K562 (cell line): ENCODE data around the gene MSX1. TPM values are rescaled to one million over a fixed set of nuclear protein-coding genes. Genes with fewer than 3 reads are reported as not detected.

Experiments
- ATAC-seq: fragments of 200-7000 bp; cut with Tn5 transposase; 3 replicates; pipeline ENCODE4 v1.9.1; 2020; ENCODE audit warnings: moderate library complexity
- BruUV-seq: library from RNA; stranded (reverse); fragments of 400-500 nt; replicated peaks from 2 replicates; lab custom pipeline; 2021; lab: Mats Ljungman, UMichigan
- CTCF ChIA-PET: fragments of 300-600 bp; formaldehyde crosslinking; extraction: SDS; loops from one replicate; lab custom pipeline; 2021; ENCODE audit warnings: low intra/inter-chr PET ratio; lab: Yijun Ruan, JAX
- POLR2A ChIA-PET: fragments of 300-600, 350-650 bp; sonication (Branson Sonifier 250); formaldehyde crosslinking; extraction: SDS; loops from one replicate; lab custom pipeline; 2021; ENCODE audit warnings: antibody characterized with exemption, inconsistent platforms; lab: Yijun Ruan, JAX
- DNase-seq, 4 experiments: peaks; one replicate each; pipeline versions ENCODE4 v3.0.0 to v3.0.0-alpha.2; 2011 to 2018; ENCODE audit warnings: low spot score in 3 of 4, mixed read lengths in 3 of 4; ENCODE audit errors: extremely low read depth in 1 of 4
- FAIRE-seq: peaks from 2 replicates; lab custom pipeline; 2011; peaks lifted over from hg19 to GRCh38; lab: Jason Lieb, UNC
- H2AFZ ChIP-seq: 2 replicates; pipeline ENCODE4 v1.6.0; 2011; ENCODE audit warnings: low read depth, low read length, control low read depth, inconsistent platforms
- H3K27ac ChIP-seq: fragments of 200-600 bp; 3 replicates; pipeline ENCODE4 v1.8.0; 2011; ENCODE audit warnings: low read depth, mild to moderate bottlenecking, control low read depth, inconsistent platforms, low read length, moderate library complexity, mixed read lengths; ENCODE audit errors: extremely low read depth
- H3K27me3 ChIP-seq, 2 experiments: fragments of 300-600 bp in 1 of 2; 2 replicates in 1 of 2; 3 replicates in 1 of 2; pipeline versions ENCODE4 v1.6.0 to v1.8.0; 2011; ENCODE audit warnings: inconsistent platforms in 2 of 2, low read length in 2 of 2, mild to moderate bottlenecking in 1 of 2, mixed read lengths in 1 of 2, moderate library complexity in 1 of 2; ENCODE audit not compliant: control insufficient read depth in 2 of 2, insufficient read depth in 2 of 2
- H3K36me3 ChIP-seq: fragments of 300-600 bp; 3 replicates; pipeline ENCODE4 v1.8.0; 2011; ENCODE audit warnings: mild to moderate bottlenecking, low read length, inconsistent platforms; ENCODE audit not compliant: control insufficient read depth, insufficient read depth
- H3K4me1 ChIP-seq, 2 experiments: fragments of 200-600 bp in 1 of 2; replicated peaks in 1 of 2; 2 replicates in 1 of 2; 3 replicates in 1 of 2; pipeline versions ENCODE4 v1.5.1 to v1.8.0; 2011; ENCODE audit warnings: inconsistent platforms in 2 of 2, low read length in 2 of 2, mild to moderate bottlenecking in 1 of 2, mixed read lengths in 1 of 2, moderate library complexity in 1 of 2; ENCODE audit not compliant: control insufficient read depth in 2 of 2, insufficient read depth in 2 of 2
- H3K4me2 ChIP-seq: 2 replicates; pipeline ENCODE4 v1.6.1; 2011; ENCODE audit warnings: low read length, control low read depth, inconsistent platforms, mixed read lengths; ENCODE audit not compliant: insufficient read depth
- H3K4me3 ChIP-seq: fragments of 200-600 bp; sonication (generic), shearing (Covaris generic); 2 replicates; pipeline ENCODE4 v1.5.1; 2016; ENCODE audit warnings: control low read depth, inconsistent platforms
- H3K79me2 ChIP-seq: fragments of 200-600 bp; 3 replicates; pipeline ENCODE4 v1.8.0; 2011; ENCODE audit warnings: low read length, inconsistent platforms; ENCODE audit not compliant: control insufficient read depth, insufficient read depth
- H3K9ac ChIP-seq, 2 experiments: 2 replicates each; pipeline versions ENCODE4 v1.6.0 to v1.6.1; 2011; ENCODE audit warnings: low read depth in 2 of 2, low read length in 2 of 2, control low read depth in 1 of 2, inconsistent platforms in 1 of 2, mild to moderate bottlenecking in 1 of 2, mixed read lengths in 1 of 2; ENCODE audit not compliant: insufficient read depth in 1 of 2
- H3K9me1 ChIP-seq: one replicate; pipeline ENCODE4 v1.6.0; 2011; ENCODE audit warnings: inconsistent platforms, mild to moderate bottlenecking, low read length, moderate library complexity; ENCODE audit not compliant: control insufficient read depth, insufficient read depth
- H3K9me3 ChIP-seq: replicated peaks from 2 replicates; pipeline ENCODE4 v1.5.1; 2011; ENCODE audit warnings: low read depth, low read length, inconsistent platforms; ENCODE audit not compliant: control insufficient read depth, insufficient read depth
- H4K20me1 ChIP-seq: replicated peaks from 2 replicates; pipeline ENCODE4 v1.6.1; 2011; ENCODE audit warnings: low read length, inconsistent platforms, mixed read lengths; ENCODE audit not compliant: control insufficient read depth, insufficient read depth
- ARID1B ChIP-seq: fragments of 450-650 bp; IDR thresholded peaks from 2 replicates; pipeline ENCODE4 v1.6.1; 2016; ENCODE audit warnings: antibody characterized with exemption, mild to moderate bottlenecking, inconsistent platforms
- ETV5 ChIP-seq: sonication (generic); formaldehyde crosslinking; IDR thresholded peaks from 2 replicates; pipeline ENCODE4 v1.4.0; 2020; ENCODE audit warnings: low read depth, mild to moderate bottlenecking, missing genetic modification reagents
- GABPB2 ChIP-seq: fragments of 250-450 bp; sonication (Bioruptor Pico); conservative IDR thresholded peaks from 2 replicates; pipeline ENCODE4 v1.5.1; 2021; ENCODE audit warnings: mild to moderate bottlenecking
- NR2F6 ChIP-seq: fragments of 450-650 bp; formaldehyde crosslinking; IDR thresholded peaks from 2 replicates; pipeline ENCODE4 v1.4.0; 2020; ENCODE audit warnings: mild to moderate bottlenecking
- RBFOX2 ChIP-seq: fragments of 200-400 bp; formaldehyde crosslinking; IDR thresholded peaks from 2 replicates; pipeline ENCODE4 v1.6.1; 2017; ENCODE audit warnings: low read depth, mild to moderate bottlenecking, low read length, moderate library complexity
- SRSF3 ChIP-seq: fragments of 200-400 bp; formaldehyde crosslinking; IDR thresholded peaks from 2 replicates; pipeline ENCODE4 v1.6.1; 2016; ENCODE audit warnings: mild to moderate bottlenecking, low read length, moderate library complexity; ENCODE audit not compliant: insufficient read depth
- ZBTB9 ChIP-seq: fragments of 450-650 bp; formaldehyde crosslinking; IDR thresholded peaks from 2 replicates; pipeline ENCODE4 v1.4.0; 2020; ENCODE audit warnings: mild to moderate bottlenecking, moderate library complexity
- ZNF134 ChIP-seq: fragments of 250-450 bp; sonication (Bioruptor Pico); conservative IDR thresholded peaks from 2 replicates; pipeline ENCODE4 v1.4.0; 2020
- ZNF232 ChIP-seq: sonication (generic); formaldehyde crosslinking; IDR thresholded peaks from 2 replicates; pipeline ENCODE4 v1.8.0; 2022; ENCODE audit warnings: mild to moderate bottlenecking, missing genetic modification reagents
- ZNF583 ChIP-seq: fragments of 250-450 bp; sonication (Bioruptor Pico); IDR thresholded peaks from 2 replicates; pipeline ENCODE4 v1.4.0; 2020
- WGBS: fragments of 100-300 bp; shearing (Covaris generic); methylation state at CpG from one replicate; pipeline ENCODE4 v1.1.6; 2016; ENCODE audit warnings: low coverage, mixed read lengths; ENCODE audit not compliant: insufficient coverage; ENCODE audit errors: missing lambda C conversion rate; 5-methylcytosine and 5-hydroxymethylcytosine counted together
- in situ Hi-C: fragments of 300-500 bp; cut with MboI; formaldehyde crosslinking; loops from 4 replicates; pipeline ENCODE4 v1.15.0; 2018; ENCODE audit warnings: inconsistent platforms, mixed read lengths
- intact Hi-C: fragments of 100-400 bp; cut with micrococcal nuclease; formaldehyde crosslinking; loops from 2 replicates; pipeline ENCODE4 v1.14.2; 2022
- polyA plus RNA-seq, 8 experiments: library from polyadenylated mRNA; depleted of rRNA in 4 of 8; stranded (reverse) in 5 of 8; unstranded in 3 of 8; fragments of >200 nt; fragmentation: Nextera tagmentation in 2 of 8; fragmentation: Illumina TruSeq in 1 of 8; extraction: Ambion mirVana in 2 of 8; extraction: Trizol in 1 of 8; gene quantifications; 2 replicates each; pipeline versions ENCODE4 v1.2.1 to v1.2.3, GENCODE V29; 2011 to 2014; ENCODE audit warnings: inconsistent platforms in 1 of 8, missing spikeins in 1 of 8
- total RNA-seq, 7 experiments: library from RNA; depleted of rRNA in 6 of 7; stranded (reverse); fragments of >200 nt in 6 of 7; fragmentation: Illumina TruSeq in 2 of 7; extraction: Trizol in 2 of 7; gene quantifications; 2 replicates each; pipeline versions ENCODE4 v1.2.1 to v1.2.3, GENCODE V29; 2011 to 2021; ENCODE audit warnings: low replicate concordance in 1 of 7
- TF ChIP-seq, protein P1 (sequence below): fragments of 200-400 bp; formaldehyde crosslinking; IDR thresholded peaks from 2 replicates; pipeline ENCODE4 v1.6.1; 2017; ENCODE audit warnings: mild to moderate bottlenecking, low read depth, low read length, moderate library complexity
- TF ChIP-seq, protein P2 (sequence below): IDR thresholded peaks from 2 replicates; pipeline ENCODE4 v1.6.1; 2012; ENCODE audit warnings: low read depth, low read length, improper control_type of control experiment, borderline replicate concordance
- TF ChIP-seq, protein P3 (sequence below): fragments of 250-450 bp; sonication (Bioruptor Pico); IDR thresholded peaks from 2 replicates; pipeline ENCODE4 v1.5.1; 2021; ENCODE audit warnings: mild to moderate bottlenecking
- TF ChIP-seq, protein P4 (sequence below): IDR thresholded peaks from 3 replicates; pipeline ENCODE4 v1.6.1; 2011; ENCODE audit warnings: borderline replicate concordance, mild to moderate bottlenecking; ENCODE audit not compliant: insufficient read length, insufficient read depth

MSX1 gene
- total and polyA plus RNA-seq, 9 of the 15 experiments (the other 6 are each of a cell fraction or from before 2014, with no cell fraction given) = 1.3 to 6.3 (median 2.3) TPM

GRCh38 chr4:4868040-4868757, 8.7 kb downstream of the MSX1 start:
- H3K36me3 ChIP-seq = no peaks in the 10 kb centered on the region
- WGBS = 5% methylated on average over 21 of the region's 24 CpGs
- TF ChIP-seq ZNF232 = no peak
- no peak for TF ChIP-seq ETV5 (CRISPR knock-in tag)
- TF ChIP-seq, protein P1, sequence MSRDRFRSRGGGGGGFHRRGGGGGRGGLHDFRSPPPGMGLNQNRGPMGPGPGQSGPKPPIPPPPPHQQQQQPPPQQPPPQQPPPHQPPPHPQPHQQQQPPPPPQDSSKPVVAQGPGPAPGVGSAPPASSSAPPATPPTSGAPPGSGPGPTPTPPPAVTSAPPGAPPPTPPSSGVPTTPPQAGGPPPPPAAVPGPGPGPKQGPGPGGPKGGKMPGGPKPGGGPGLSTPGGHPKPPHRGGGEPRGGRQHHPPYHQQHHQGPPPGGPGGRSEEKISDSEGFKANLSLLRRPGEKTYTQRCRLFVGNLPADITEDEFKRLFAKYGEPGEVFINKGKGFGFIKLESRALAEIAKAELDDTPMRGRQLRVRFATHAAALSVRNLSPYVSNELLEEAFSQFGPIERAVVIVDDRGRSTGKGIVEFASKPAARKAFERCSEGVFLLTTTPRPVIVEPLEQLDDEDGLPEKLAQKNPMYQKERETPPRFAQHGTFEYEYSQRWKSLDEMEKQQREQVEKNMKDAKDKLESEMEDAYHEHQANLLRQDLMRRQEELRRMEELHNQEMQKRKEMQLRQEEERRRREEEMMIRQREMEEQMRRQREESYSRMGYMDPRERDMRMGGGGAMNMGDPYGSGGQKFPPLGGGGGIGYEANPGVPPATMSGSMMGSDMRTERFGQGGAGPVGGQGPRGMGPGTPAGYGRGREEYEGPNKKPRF = no peak
- TF ChIP-seq, protein P2, sequence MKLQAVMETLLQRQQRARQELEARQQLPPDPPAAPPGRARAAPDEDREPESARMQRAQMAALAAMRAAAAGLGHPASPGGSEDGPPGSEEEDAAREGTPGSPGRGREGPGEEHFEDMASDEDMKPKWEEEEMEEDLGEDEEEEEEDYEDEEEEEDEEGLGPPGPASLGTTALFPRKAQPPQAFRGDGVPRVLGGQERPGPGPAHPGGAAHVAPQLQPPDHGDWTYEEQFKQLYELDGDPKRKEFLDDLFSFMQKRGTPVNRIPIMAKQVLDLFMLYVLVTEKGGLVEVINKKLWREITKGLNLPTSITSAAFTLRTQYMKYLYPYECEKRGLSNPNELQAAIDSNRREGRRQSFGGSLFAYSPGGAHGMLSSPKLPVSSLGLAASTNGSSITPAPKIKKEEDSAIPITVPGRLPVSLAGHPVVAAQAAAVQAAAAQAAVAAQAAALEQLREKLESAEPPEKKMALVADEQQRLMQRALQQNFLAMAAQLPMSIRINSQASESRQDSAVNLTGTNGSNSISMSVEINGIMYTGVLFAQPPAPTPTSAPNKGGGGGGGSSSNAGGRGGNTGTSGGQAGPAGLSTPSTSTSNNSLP = no peak
- TF ChIP-seq ZNF583 (CRISPR knock-in tag) = no peak
- TF ChIP-seq, protein P3, sequence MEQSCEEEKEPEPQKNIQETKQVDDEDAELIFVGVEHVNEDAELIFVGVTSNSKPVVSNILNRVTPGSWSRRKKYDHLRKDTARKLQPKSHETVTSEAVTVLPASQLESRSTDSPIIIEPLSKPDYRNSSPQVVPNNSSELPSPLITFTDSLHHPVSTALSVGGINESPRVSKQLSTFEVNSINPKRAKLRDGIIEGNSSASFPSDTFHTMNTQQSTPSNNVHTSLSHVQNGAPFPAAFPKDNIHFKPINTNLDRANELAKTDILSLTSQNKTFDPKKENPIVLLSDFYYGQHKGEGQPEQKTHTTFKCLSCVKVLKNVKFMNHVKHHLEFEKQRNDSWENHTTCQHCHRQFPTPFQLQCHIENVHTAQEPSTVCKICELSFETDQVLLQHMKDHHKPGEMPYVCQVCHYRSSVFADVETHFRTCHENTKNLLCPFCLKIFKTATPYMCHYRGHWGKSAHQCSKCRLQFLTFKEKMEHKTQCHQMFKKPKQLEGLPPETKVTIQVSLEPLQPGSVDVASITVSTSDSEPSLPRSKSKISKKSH (CRISPR knock-in tag) = no peak
- no peak for TF ChIP-seq ARID1B
- TF ChIP-seq ZNF134 = no peak
- TF ChIP-seq GABPB2 (CRISPR knock-in tag) = no peak
- TF ChIP-seq ZBTB9 (CRISPR knock-in tag) = no peak
- TF ChIP-seq SRSF3 = no peak
- no peak for TF ChIP-seq NR2F6 (CRISPR knock-in tag)
- TF ChIP-seq, protein P4, sequence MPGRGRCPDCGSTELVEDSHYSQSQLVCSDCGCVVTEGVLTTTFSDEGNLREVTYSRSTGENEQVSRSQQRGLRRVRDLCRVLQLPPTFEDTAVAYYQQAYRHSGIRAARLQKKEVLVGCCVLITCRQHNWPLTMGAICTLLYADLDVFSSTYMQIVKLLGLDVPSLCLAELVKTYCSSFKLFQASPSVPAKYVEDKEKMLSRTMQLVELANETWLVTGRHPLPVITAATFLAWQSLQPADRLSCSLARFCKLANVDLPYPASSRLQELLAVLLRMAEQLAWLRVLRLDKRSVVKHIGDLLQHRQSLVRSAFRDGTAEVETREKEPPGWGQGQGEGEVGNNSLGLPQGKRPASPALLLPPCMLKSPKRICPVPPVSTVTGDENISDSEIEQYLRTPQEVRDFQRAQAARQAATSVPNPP = no peak
- TF ChIP-seq RBFOX2 = no peak
- in situ Hi-C loops = no loop called here
- H4K20me1 ChIP-seq = peaks cover 2% of the 10 kb centered on the region
- no peaks in the 10 kb centered on the region for H3K9me3 ChIP-seq
- H3K27me3 ChIP-seq = peaks cover 60 to 85% of the 10 kb centered on the region in 2 experiments
- no peak overlapping the region for H3K4me3 ChIP-seq
- no peaks in the 10 kb centered on the region for H3K79me2 ChIP-seq
- H3K4me2 ChIP-seq = no peak overlapping the region
- POLR2A ChIA-PET = no interaction called here
- intact Hi-C loops = no loop called here
- H3K9ac ChIP-seq = no peak overlapping the region
- H2AFZ ChIP-seq = no peak overlapping the region
- no peaks in the 10 kb centered on the region for H3K9me1 ChIP-seq
- CTCF ChIA-PET = no interaction called here
- ATAC-seq (no peak), DNase-seq (no peak), FAIRE-seq (no peak)
- H3K27ac ChIP-seq = no peak overlapping the region
- BruUV-seq = no TSS peak
- peaks cover 0 to 6% of the 10 kb centered on the region in 2 experiments; a peak in 2 of 5 replicates for H3K4me1 ChIP-seq
